Heart right ventricle (tissue), 16 donors: ENCODE results near the gene PARP14. TPM values are rescaled to one million over a fixed set of nuclear protein-coding genes. Genes with fewer than 3 reads are reported as not detected.
A peak's percentile ranks its signal among the peaks of the same experiment; 100 is the strongest.

Experiments used
- ATAC-seq, 8 donors: fragments of 200-7000 bp; cut with Tn5 transposase; one replicate each; pipeline ENCODE4 v1.9.1; 2020; ENCODE audit warnings: mild to moderate bottlenecking in 8 of 8, moderate library complexity in 8 of 8, moderate number of reproducible peaks in 1 of 8
- DNase-seq, 2 donors: peaks; one replicate each; pipeline ENCODE4 v3.0.0-alpha.2; 2020
- H3K27ac ChIP-seq, 10 donors: fragments of 200-600 bp; sonication (generic) in 2 of 10; one replicate each; pipeline versions ENCODE4 v1.5.0 to v1.8.0; 2020 to 2022; ENCODE audit warnings: mild to moderate bottlenecking in 3 of 10
- H3K27me3 ChIP-seq, 7 donors: fragments of 200-600 bp; one replicate each; pipeline ENCODE4 v1.8.0; 2021 to 2022; ENCODE audit warnings: mild to moderate bottlenecking in 2 of 7
- H3K36me3 ChIP-seq, 9 donors: fragments of 200-600 bp; sonication (generic) in 1 of 9; one replicate each; pipeline versions ENCODE4 v1.5.0 to v1.8.0; 2020 to 2022; ENCODE audit warnings: mild to moderate bottlenecking in 2 of 9
- H3K4me1 ChIP-seq, 9 donors: fragments of 200-600 bp; sonication (generic) in 1 of 9; one replicate each; pipeline versions ENCODE4 v1.5.0 to v1.8.0; 2020 to 2022; ENCODE audit warnings: mild to moderate bottlenecking in 4 of 9
- H3K4me3 ChIP-seq, 10 donors: fragments of 200-600 bp; sonication (generic) in 2 of 10; one replicate each; pipeline versions ENCODE4 v1.5.0 to v1.8.0; 2020 to 2022; ENCODE audit warnings: mild to moderate bottlenecking in 7 of 10, moderate library complexity in 2 of 10
- H3K9me3 ChIP-seq, 11 donors: fragments of 200-600 bp in 10 of 11; sonication (generic) in 2 of 11; one replicate each; pipeline versions ENCODE4 v1.5.0 to v1.8.0; 2013 to 2022; ENCODE audit warnings: mild to moderate bottlenecking in 2 of 11, control low read depth in 1 of 11, moderate library complexity in 1 of 11
- CTCF ChIP-seq, 9 donors: fragments of 200-600 bp; sonication (generic) in 2 of 9; IDR thresholded peaks; one replicate each; pipeline versions ENCODE4 v1.5.0 to v1.8.0; 2021 to 2022; ENCODE audit warnings: antibody characterized with exemption in 9 of 9, mild to moderate bottlenecking in 5 of 9, moderate library complexity in 1 of 9
- WGBS, 2 donors: extraction: QIAGEN DNeasy Blood & Tissue Kit; methylation state at CpG; one replicate each; pipeline ENCODE4 v1.1.7; 2013; ENCODE audit warnings: inconsistent platforms in 1 of 2; 5-methylcytosine and 5-hydroxymethylcytosine counted together
- intact Hi-C, 10 donors: fragments of 100-400 bp; cut with DNase I; formaldehyde crosslinking; loops; one replicate each; pipeline versions ENCODE4 v1.11.1 to v1.14.2; 2022
- polyA plus RNA-seq, 2 donors: library from polyadenylated mRNA; stranded (reverse); fragments of 200-250 nt; gene quantifications; one replicate each; pipeline ENCODE4 v1.2.3, GENCODE V29; 2013
- total RNA-seq, 10 donors: library from RNA; stranded (reverse); fragmentation: NEBNext Ultra II Directional in 3 of 10; extraction: Animal tissue kit (Norgen Biotek cat#: 25700) in 3 of 10; gene quantifications; one replicate each; pipeline versions ENCODE4 v1.2.1 to v1.2.4, GENCODE V29; 2021 to 2023
- donor health status: Arrhythmogenic right ventricular cardiomyopathy.
- donor health status: ischemic (EF 13 %, LVEDD 7.1; RV severe dilation, severe dysfunction).
- donor health status: healthy with polysubstance abuse.
- donor health status: DM: no; HTN: yes; CAD: no.
- donor health status: DM: no; HTN: no; CAD: no.
- donor health status: ischemic (EF 25% LVEDD 6.9; RV normal size, moderate dysfunction).
- donor health status: ischemic (EF 25% LVEDD 5.7; RV mildly dilated, moderate dysfunction).
- donor health status: healthy.
- donor health status: DM: yes; HTN: yes; CAD: no.
- donor health status: Ischemic cardiomyopathy.
- donor health status: ischemic (EF 35%, LVEDD 5.7; RV mildly dilated, moderate dysfunction).
- donor health status: nonischemic (EF 11% LVEDD 7.7; RV severe dilation, severe dysfunction).
- donor health status: DM: yes; HTN: yes; CAD: no.
- donor health status: PGD.
- donor health status: ischemic (EF 29% LVEDD 5.4; RV normal size, mild dysfunction).
- donor health status: nonischemic (EF 23%, LVEDD 6.1; RV moderate dilation, normal function).

The PARP14 gene
- total and polyA plus RNA-seq, 12 donors: 4.1 to 81.9 (median 13.2) TPM

- H3K9me3 ChIP-seq: peaks cover 0 to 5% (median 0%) of the 10 kb centered on the region in 11 donors
- 46 to 59% methylated on average over 14 of the region's 14 CpGs for WGBS, 2 donors
- no peaks in the 10 kb centered on the region for H3K4me1 ChIP-seq
- ATAC-seq (no peak), DNase-seq (no peak)
- TF ChIP-seq CTCF (IDR thresholded peaks at IDR 0.05): no peak
- no peak overlapping the region for H3K27ac ChIP-seq
- no peak overlapping the region for H3K4me3 ChIP-seq
- intact Hi-C loops: no loop called here
- H3K36me3 ChIP-seq: no peaks in the 10 kb centered on the region
- peaks cover 0 to 10% (median 3%) of the 10 kb centered on the region in 7 donors for H3K27me3 ChIP-seq
Observed at GRCh38 chr3:122660297-122660974, 20.2 kb upstream of the PARP14 start.

- WGBS, 2 donors: 86 to 88% methylated on average over 13 of the region's 13 CpGs
- Histone ChIP-seq H3K4me1 (no peaks in the 10 kb centered on the region), H3K27me3 (peaks cover 0 to 10% (median 3%) of the 10 kb centered on the region in 7 donors), H3K4me3 (no peak overlapping the region), H3K27ac (peak overlapping the region in 1 of 10 donors; percentile 48), H3K9me3 (peaks cover 0 to 5% (median 0%) of the 10 kb centered on the region in 11 donors), H3K36me3 (no peaks in the 10 kb centered on the region)
- ATAC-seq (no peak), DNase-seq (no peak)
- TF ChIP-seq CTCF (IDR thresholded peaks at IDR 0.05): no peak
- intact Hi-C loops: no loop called here
Observed at GRCh38 chr3:122661633-122662032, 19.0 kb upstream of the PARP14 start.

DNA sequence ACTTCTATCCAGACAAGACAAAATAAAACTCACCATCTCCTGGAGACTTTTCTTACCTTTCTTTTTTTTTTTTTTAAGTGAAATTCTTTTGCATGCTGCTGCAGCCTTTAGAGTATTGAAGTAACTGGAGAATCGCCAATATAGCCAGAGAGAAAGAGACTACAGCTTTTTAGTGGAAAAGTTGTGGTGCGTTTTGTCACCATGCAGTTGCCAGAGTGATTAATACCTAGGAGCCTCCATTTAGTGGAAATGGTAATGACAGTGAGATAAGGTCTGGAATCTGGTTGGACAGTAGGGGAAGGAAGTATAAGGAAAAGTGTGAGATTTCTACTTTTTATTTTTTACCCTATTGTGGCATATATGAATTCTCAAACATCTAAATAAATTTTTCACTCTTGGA, 18.1 kb upstream of the PARP14 start:
- Histone ChIP-seq H3K9me3 (peaks cover 0 to 5% (median 0%) of the 10 kb centered on the region in 11 donors), H3K27ac (no peak overlapping the region), H3K4me3 (no peak overlapping the region), H3K27me3 (peaks cover 0 to 10% (median 3%) of the 10 kb centered on the region in 7 donors), H3K36me3 (no peaks in the 10 kb centered on the region), H3K4me1 (no peaks in the 10 kb centered on the region)
- intact Hi-C loops: no loop called here
- ATAC-seq: no peak
- TF ChIP-seq CTCF (IDR thresholded peaks at IDR 0.05): no peak
- 71 to 73% methylated on average over 2 of the region's 2 CpGs for WGBS, 2 donors
- no peak for DNase-seq

GRCh38 chr3:122665226-122665786, 15.3 kb upstream of the PARP14 start:
- WGBS, 2 donors: 66 to 77% methylated on average over 4 of the region's 4 CpGs
- peaks cover 0 to 5% (median 0%) of the 10 kb centered on the region in 7 donors for H3K27me3 ChIP-seq
- DNase-seq (no peak), ATAC-seq (no peak)
- H3K27ac ChIP-seq: no peak overlapping the region
- H3K4me3 ChIP-seq: no peak overlapping the region
- TF ChIP-seq CTCF (IDR thresholded peaks at IDR 0.05): no peak
- no peaks in the 10 kb centered on the region for H3K36me3 ChIP-seq
- H3K4me1 ChIP-seq: no peaks in the 10 kb centered on the region
- peaks cover 0 to 5% (median 0%) of the 10 kb centered on the region in 11 donors for H3K9me3 ChIP-seq
- intact Hi-C loops: no loop called here
